ENCODE data around the gene TH.

The TH gene

GRCh38 chr11:2176389-2176900 lies 4.8 kb upstream of the TH start:
- DNase-seq = no peak

- DNase-seq = no peak
Measured at GRCh38 chr11:2175659-2176058, 4.0 kb upstream of the TH start.

GRCh38 chr11:2174361-2174760 lies 2.7 kb upstream of the TH start:
- DNase-seq = no peak

GRCh38 chr11:2173761-2174160 lies 2.1 kb upstream of the TH start:
- DNase-seq = no peak

- DNase-seq = no peak
Measured at GRCh38 chr11:2173150-2173693, 1.6 kb upstream of the TH start.

- no peak for DNase-seq
Measured at GRCh38 chr11:2172676-2173075, 1.1 kb upstream of the TH start.

GRCh38 chr11:2169626-2170570 lies 1.7 kb downstream of the TH start:
- DNase-seq = no peak

- no peak for DNase-seq
Measured at GRCh38 chr11:2169005-2169378, 2.6 kb downstream of the TH start.

GRCh38 chr11:2168286-2169004 lies 3.2 kb downstream of the TH start:
- no peak for DNase-seq

GRCh38 chr11:2167141-2168045 lies 4.2 kb downstream of the TH start:
- DNase-seq = no peak

- no peak for DNase-seq
Measured at GRCh38 chr11:2166091-2166851, 5.3 kb downstream of the TH start.

GRCh38 chr11:2165571-2165970 lies 6.0 kb downstream of the TH start:
- no peak for DNase-seq

GRCh38 chr11:2164861-2165555 lies 6.6 kb downstream of the TH start:
- DNase-seq = no peak

GRCh38 chr11:2164081-2164480 lies 7.5 kb downstream of the TH start:
- DNase-seq = no peak

- DNase-seq = no peak
Measured at GRCh38 chr11:2163428-2163978, 8.1 kb downstream of the TH start.

- no peak for DNase-seq
Measured at GRCh38 chr11:2160736-2161259, 10.8 kb downstream of the TH start, which contains the start of gene INS. Gene INS, minus strand, starts transcription at chr11:2161209. Its CDS starts 238 bp downstream, at chr11:2160971.

- DNase-seq = no peak
Measured at GRCh38 chr11:2159536-2160413, 11.8 kb downstream of the TH start.

- DNase-seq = no peak
Measured at GRCh38 chr11:2158966-2159365, 12.6 kb downstream of the TH start.

- DNase-seq = no peak
Measured at GRCh38 chr11:2158296-2158737, 13.3 kb downstream of the TH start.
